ENCODE data around the gene TRABD2B. TPM values are rescaled to one million over a fixed set of nuclear protein-coding genes. Genes with fewer than 3 reads are reported as not detected.

TRABD2B gene
- total RNA-seq, 3 donors from 2014 or later (not counting 1 experiment from before 2014, with no cell fraction given): not detected

DNA sequence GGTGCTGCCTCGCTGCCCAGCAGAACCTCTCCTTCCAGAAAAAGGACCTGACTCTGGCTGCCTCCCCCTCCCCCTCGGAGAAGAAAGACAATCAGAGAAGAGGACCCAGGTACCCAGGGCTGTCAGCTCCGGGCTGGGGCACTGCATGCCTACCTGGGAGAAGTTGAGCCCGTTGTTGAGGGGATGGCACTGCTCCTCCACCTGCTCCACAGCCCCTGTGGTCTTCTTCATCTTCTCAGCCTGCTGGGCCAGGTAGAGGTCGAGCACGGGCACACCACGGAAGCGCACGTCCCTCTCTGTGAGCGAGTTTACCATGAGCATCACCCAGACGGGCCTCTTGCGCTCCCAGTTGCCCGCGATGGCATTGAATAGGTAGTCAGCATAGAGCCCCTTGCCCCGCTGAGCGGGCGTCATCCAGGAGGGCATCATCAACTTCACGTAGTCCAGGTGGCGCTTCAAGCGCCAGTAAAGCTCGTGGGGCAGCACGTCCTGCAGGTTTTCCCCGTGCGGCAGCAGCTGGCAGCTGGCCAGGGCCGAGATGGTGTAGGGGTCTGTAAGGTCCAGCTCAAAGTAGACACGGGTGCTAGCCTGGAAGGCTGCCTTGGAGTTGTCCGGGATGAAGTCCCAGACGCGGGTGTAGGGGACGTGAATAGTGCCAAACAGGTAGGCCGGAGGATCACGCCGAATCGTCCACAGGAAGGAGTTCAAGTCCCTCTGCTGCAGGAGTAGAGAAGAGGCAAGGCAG, 3.1 kb downstream of the TRABD2B start:
- no peaks in the 10 kb centered on the region for H3K9me3 Mint-ChIP-seq
- Histone ChIP-seq H3K4me1 (ENCODE audit: control insufficient read depth, insufficient read depth, low read length) (peaks cover 3% of the 10 kb centered on the region), H3K27ac (ENCODE audit: low read length) (no peak overlapping the region), H3K4me3 (ENCODE audit: low read length) (no peak overlapping the region), H3K36me3 (ENCODE audit: control insufficient read depth, insufficient read depth, low read length) (no peaks in the 10 kb centered on the region), H3K9me3 (ENCODE audit: control insufficient read depth, insufficient read depth, low read length) (no peaks in the 10 kb centered on the region), H3K27me3 (ENCODE audit: control insufficient read depth, insufficient read depth, low read length) (peaks cover 13% of the 10 kb centered on the region)
- H3K4me3 Mint-ChIP-seq: no peak overlapping the region
- no peaks in the 10 kb centered on the region for H3K36me3 Mint-ChIP-seq
- H3K27me3 Mint-ChIP-seq (ENCODE audit: low read depth in 2 of 2): peaks cover 46 to 74% of the 10 kb centered on the region in 2 donors
- peaks cover 0 to 13% of the 10 kb centered on the region in 2 donors for H3K4me1 Mint-ChIP-seq
- intact Hi-C loops (cut with micrococcal nuclease): no loop called here
- no peak overlapping the region for H3K27ac Mint-ChIP-seq
- TF ChIP-seq, protein P1, sequence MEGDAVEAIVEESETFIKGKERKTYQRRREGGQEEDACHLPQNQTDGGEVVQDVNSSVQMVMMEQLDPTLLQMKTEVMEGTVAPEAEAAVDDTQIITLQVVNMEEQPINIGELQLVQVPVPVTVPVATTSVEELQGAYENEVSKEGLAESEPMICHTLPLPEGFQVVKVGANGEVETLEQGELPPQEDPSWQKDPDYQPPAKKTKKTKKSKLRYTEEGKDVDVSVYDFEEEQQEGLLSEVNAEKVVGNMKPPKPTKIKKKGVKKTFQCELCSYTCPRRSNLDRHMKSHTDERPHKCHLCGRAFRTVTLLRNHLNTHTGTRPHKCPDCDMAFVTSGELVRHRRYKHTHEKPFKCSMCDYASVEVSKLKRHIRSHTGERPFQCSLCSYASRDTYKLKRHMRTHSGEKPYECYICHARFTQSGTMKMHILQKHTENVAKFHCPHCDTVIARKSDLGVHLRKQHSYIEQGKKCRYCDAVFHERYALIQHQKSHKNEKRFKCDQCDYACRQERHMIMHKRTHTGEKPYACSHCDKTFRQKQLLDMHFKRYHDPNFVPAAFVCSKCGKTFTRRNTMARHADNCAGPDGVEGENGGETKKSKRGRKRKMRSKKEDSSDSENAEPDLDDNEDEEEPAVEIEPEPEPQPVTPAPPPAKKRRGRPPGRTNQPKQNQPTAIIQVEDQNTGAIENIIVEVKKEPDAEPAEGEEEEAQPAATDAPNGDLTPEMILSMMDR (IDR thresholded peaks at IDR 0.05): no peak
- ATAC-seq: no peak
- 89% methylated on average over 34 of the region's 34 CpGs for WGBS (ENCODE audit: insufficient coverage)
- no peak for DNase-seq

DNA sequence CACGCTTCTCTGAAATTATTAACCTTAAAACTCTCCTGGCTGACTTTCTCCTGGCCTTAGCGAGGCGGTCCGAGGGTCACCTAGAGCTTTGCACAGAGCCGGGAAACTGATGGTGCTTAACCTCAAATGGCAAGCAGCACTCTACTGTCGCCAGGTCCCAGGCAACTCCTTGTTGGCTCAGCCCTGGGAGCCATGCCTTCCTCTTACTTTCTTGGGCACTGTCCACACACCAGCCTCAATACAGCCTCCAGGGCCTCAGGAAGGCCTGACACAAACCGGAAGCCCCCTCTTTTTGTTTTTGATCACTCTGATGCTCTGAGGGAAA, 3.8 kb downstream of the TRABD2B start:
- no peak overlapping the region for H3K27ac ChIP-seq (ENCODE audit: low read length)
- intact Hi-C loops (cut with micrococcal nuclease): no loop called here
- WGBS (ENCODE audit: insufficient coverage): 87% methylated on average over 7 of the region's 7 CpGs
- no peaks in the 10 kb centered on the region for H3K36me3 ChIP-seq (ENCODE audit: control insufficient read depth, insufficient read depth, low read length)
- H3K4me3 ChIP-seq (ENCODE audit: low read length): no peak overlapping the region
- no peak overlapping the region for H3K27ac Mint-ChIP-seq
- H3K4me3 Mint-ChIP-seq: no peak overlapping the region
- peaks cover 0 to 13% of the 10 kb centered on the region in 2 donors for H3K4me1 Mint-ChIP-seq
- no peaks in the 10 kb centered on the region for H3K9me3 Mint-ChIP-seq
- H3K36me3 Mint-ChIP-seq: no peaks in the 10 kb centered on the region
- ATAC-seq (no peak), DNase-seq (no peak)
- peaks cover 3% of the 10 kb centered on the region for H3K4me1 ChIP-seq (ENCODE audit: control insufficient read depth, insufficient read depth, low read length)
- peaks cover 11% of the 10 kb centered on the region for H3K27me3 ChIP-seq (ENCODE audit: control insufficient read depth, insufficient read depth, low read length)
- H3K27me3 Mint-ChIP-seq (ENCODE audit: low read depth in 2 of 2): peaks cover 41 to 69% of the 10 kb centered on the region in 2 donors
- TF ChIP-seq, protein P1 (IDR thresholded peaks at IDR 0.05): no peak
- no peaks in the 10 kb centered on the region for H3K9me3 ChIP-seq (ENCODE audit: control insufficient read depth, insufficient read depth, low read length)

DNA sequence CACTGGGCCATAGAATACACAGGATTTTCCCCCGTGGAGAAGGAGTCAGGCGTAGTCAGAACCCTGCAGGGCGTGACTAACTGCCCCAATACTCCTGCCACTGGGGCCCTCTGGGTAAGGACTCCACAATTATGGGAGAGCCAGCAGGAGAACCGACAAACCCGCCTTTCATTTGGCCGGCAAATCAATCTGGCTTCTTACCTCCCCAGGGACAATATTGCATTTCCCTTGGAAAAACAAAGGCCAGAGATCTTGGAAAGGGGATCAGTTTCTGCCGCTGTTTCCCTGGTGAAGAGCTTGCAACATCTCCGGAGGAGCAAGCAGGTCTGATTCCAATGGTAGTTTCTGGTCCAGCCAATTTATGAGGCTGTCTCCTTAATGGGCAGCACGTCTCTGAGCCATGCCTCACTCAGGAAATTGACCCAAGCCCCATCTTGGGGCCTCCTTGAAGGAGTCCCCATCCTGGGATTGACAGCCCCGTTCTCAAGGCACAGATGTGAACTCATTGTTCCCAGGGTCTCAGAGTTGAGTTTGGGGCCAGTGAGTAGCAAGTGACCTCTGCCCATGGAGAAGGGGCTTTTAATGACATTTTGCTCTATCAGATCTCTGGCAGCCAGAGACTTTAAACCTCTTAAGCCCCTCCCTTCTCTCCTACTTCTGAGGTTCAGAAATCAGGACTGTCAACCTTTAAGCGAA, 4.3 kb downstream of the TRABD2B start:
- intact Hi-C loops (cut with micrococcal nuclease): no loop called here
- Mint-ChIP-seq H3K9me3 (no peaks in the 10 kb centered on the region), H3K27me3 (ENCODE audit: low read depth in 2 of 2) (peaks cover 38 to 69% of the 10 kb centered on the region in 2 donors), H3K27ac (no peak overlapping the region), H3K36me3 (no peaks in the 10 kb centered on the region), H3K4me1 (peaks cover 0 to 12% of the 10 kb centered on the region in 2 donors), H3K4me3 (no peak overlapping the region)
- DNase-seq (no peak), ATAC-seq (no peak)
- WGBS (ENCODE audit: insufficient coverage): 74% methylated on average over 11 of the region's 11 CpGs
- Histone ChIP-seq H3K9me3 (ENCODE audit: control insufficient read depth, insufficient read depth, low read length) (no peaks in the 10 kb centered on the region), H3K27ac (ENCODE audit: low read length) (no peak overlapping the region), H3K36me3 (ENCODE audit: control insufficient read depth, insufficient read depth, low read length) (no peaks in the 10 kb centered on the region), H3K4me1 (ENCODE audit: control insufficient read depth, insufficient read depth, low read length) (peaks cover 2% of the 10 kb centered on the region), H3K27me3 (ENCODE audit: control insufficient read depth, insufficient read depth, low read length) (peaks cover 6% of the 10 kb centered on the region), H3K4me3 (ENCODE audit: low read length) (no peak overlapping the region)
- TF ChIP-seq, protein P1 (IDR thresholded peaks at IDR 0.05): no peak

Data from natural killer cell (primary cell).